Measurements from ENCODE around the gene PLPPR3.

The PLPPR3 gene

GRCh38 chr19:804419-805165 is 17.2 kb downstream of the PLPPR3 start:
- DNase-seq (ENCODE audit: low spot score): no peak
- no peak for TF ChIP-seq CTCF (IDR thresholded peaks at IDR 0.05; ENCODE audit: extremely low read depth, insufficient read depth, missing control alignments)
- in situ Hi-C loops (cut with MboI; ENCODE audit: low pct_unique_long_range_greater_than_20kb, low sequenced_read_pairs, unreplicated experiment): no loop called here

GRCh38 chr19:803686-804418 is 17.9 kb downstream of the PLPPR3 start:
- no peak for TF ChIP-seq CTCF (IDR thresholded peaks at IDR 0.05; ENCODE audit: extremely low read depth, insufficient read depth, missing control alignments)
- in situ Hi-C loops (cut with MboI; ENCODE audit: low pct_unique_long_range_greater_than_20kb, low sequenced_read_pairs, unreplicated experiment): no loop called here
- no peak for DNase-seq (ENCODE audit: low spot score)

GRCh38 chr19:803099-803561 is 18.6 kb downstream of the PLPPR3 start:
- no peak for TF ChIP-seq CTCF (IDR thresholded peaks at IDR 0.05; ENCODE audit: extremely low read depth, insufficient read depth, missing control alignments)
- no peak for DNase-seq (ENCODE audit: low spot score)
- in situ Hi-C loops (cut with MboI; ENCODE audit: low pct_unique_long_range_greater_than_20kb, low sequenced_read_pairs, unreplicated experiment): no loop called here

DNA sequence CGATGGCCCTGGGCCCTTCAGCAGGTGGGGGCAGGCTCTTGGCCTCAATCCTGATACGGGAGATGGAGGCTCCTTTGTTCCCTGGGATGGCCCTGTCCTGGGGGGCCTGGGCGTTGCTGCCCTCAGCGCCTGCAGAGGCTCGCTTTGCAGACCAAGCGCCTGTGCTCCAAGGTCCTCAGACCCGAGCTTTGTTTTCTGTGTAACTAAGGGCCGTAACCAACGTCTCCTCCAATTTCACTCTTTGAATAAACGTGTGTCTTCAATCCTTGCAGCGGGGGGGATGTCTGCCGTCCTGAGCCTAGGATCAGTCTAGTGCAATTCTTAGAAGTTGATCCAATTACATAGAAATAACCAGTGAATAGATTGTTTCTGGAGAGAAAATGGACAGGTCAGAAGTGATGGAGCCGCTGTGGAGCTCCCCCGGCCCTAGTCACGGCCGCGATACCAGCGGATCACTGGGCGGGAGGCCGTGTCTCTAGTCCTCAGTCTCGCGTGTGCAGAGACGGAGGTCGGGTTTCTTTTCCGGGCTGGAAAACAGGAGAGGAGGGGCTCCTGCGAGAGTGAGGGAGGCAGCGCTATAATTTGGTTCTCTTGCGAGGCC is 19.2 kb downstream of the PLPPR3 start:
- no peak for DNase-seq (ENCODE audit: low spot score)
- TF ChIP-seq CTCF (IDR thresholded peaks at IDR 0.05; ENCODE audit: extremely low read depth, insufficient read depth, missing control alignments): no peak
- in situ Hi-C loops (cut with MboI; ENCODE audit: low pct_unique_long_range_greater_than_20kb, low sequenced_read_pairs, unreplicated experiment): no loop called here

DNA sequence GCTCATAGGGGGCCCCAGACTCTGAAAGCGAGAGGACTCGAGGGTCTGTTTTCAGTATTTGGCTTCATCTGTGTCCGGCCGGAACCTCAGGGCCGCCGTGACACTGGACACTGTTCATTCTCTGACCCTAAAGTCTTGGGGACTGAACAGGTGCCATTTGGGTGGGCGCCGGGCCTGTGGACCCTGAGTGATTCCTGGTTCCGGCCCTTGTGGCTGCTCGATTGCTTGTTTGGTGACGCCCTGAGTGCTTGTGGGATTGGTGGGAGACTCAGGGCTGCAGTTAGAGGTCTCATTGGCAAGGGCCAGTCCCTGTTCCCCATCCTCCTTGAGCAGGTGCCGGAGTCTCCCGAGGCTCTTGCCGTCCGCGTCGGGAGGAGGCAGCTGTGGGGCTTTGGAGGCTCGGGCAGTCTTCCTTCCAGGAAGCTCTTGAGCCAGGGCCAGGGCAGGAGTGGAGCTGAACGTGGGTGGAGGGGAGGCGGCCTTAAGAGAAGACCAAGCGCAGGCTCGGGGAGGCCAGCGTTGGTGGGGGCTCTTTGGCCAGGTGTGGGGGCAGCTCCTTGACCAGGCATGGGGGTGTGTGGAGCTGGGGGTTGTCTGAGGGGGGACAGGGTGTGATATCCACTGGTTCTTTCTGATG is 19.8 kb downstream of the PLPPR3 start:
- DNase-seq (ENCODE audit: low spot score): no peak
- in situ Hi-C loops (cut with MboI; ENCODE audit: low pct_unique_long_range_greater_than_20kb, low sequenced_read_pairs, unreplicated experiment): no loop called here

More for the DNA sequence above, 19.8 kb downstream of the PLPPR3 start:
- no peak for TF ChIP-seq CTCF (IDR thresholded peaks at IDR 0.05; ENCODE audit: extremely low read depth, insufficient read depth, missing control alignments)

Measured in GM13977 (cell line).